HG03571 (cell line): ENCODE measurements around the gene LDLRAD3.

Source experiments
- ATAC-seq: cut with Tn5 transposase; IDR thresholded peaks from one replicate; pipeline ENCODE4 v1.9.1; 2021; ENCODE audit not compliant: unreplicated experiment

LDLRAD3 gene

DNA sequence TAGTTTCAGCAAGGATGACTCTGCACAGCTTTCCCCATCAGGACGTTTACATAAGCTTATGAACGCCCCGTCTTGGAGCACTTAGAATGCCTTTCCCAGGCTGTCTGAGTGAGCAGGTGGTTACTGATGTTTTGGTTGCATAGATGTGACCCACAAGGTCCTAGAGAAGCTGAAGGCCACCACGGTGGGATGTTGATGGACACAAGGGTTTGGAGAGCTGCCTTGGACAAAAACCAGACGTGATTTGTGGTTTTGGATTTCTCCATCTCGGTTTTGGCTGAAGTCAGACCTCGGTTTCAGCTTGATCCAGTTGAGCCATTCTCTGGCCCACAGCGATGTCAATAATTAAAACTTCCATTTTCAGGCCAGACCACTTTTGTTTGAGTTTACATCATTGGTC is 151.9 kb downstream of the LDLRAD3 start:
- ATAC-seq: no peak

GRCh38 chr11:36097219-36097650 is 153.4 kb downstream of the LDLRAD3 start:
- no peak for ATAC-seq

GRCh38 chr11:36098087-36098486 is 154.2 kb downstream of the LDLRAD3 start:
- no peak for ATAC-seq

DNA sequence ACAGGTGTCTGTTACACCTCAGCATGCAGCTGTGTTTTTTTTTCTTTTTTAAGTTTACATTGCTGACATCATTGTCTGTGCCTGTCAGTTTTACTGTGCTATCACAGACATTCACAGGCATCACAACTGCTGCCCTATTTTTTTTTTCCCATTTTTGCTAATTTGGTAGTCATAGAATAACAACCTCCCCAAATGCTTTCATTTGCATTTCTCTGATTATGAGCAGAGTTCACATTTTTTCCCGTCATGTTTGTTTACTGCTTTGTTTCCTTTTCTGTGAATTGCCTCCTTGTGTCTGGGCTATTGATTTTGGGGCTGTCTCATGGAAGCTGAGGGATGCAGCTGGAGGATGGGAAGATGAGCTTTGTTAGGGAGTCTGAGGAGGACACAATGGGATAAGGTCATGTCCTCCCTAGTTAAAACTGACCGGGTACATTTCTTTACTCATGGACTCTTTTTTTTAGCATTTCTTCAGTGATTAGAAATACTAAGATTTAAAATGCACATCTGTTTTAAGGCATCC is 155.1 kb downstream of the LDLRAD3 start:
- ATAC-seq: no peak

DNA sequence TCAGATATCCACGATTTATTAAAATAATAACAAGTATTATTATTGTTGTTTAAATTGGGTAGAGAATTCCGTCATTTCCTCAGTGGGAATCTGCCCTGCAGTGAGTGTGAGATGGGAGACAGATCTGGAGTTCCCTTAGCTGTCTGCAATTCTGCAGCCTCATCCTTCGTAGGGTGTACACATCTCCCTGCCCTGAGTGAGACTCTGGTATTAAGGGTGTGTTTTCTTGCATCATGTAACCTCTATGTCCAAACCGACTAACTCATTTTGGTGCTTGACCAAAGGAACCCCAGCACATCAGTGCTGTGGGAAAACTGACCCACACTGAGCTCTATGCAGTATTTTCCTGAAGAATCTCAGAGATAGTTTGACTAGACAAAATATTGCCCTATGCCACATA is 157.6 kb downstream of the LDLRAD3 start:
- no peak for ATAC-seq

GRCh38 chr11:36102868-36103267 is 159.0 kb downstream of the LDLRAD3 start:
- ATAC-seq: no peak

GRCh38 chr11:36103933-36104530 is 160.2 kb downstream of the LDLRAD3 start:
- ATAC-seq: no peak

DNA sequence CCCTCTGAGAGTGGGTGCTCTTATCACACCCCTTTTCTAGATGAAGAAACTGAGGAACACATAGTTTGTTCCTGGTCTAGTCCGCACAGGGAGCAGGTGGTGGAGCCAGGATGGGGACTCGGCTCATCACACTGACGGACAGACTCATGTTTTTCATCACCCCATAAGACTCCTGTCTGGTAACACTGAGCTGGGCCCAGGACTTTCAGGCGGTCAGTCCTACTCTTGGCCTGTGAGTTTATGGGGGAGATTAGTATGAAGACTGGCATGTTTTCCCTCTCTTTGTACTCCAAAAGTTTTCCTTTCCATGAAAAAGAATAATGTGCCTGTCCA is 160.8 kb downstream of the LDLRAD3 start:
- ATAC-seq: no peak

DNA sequence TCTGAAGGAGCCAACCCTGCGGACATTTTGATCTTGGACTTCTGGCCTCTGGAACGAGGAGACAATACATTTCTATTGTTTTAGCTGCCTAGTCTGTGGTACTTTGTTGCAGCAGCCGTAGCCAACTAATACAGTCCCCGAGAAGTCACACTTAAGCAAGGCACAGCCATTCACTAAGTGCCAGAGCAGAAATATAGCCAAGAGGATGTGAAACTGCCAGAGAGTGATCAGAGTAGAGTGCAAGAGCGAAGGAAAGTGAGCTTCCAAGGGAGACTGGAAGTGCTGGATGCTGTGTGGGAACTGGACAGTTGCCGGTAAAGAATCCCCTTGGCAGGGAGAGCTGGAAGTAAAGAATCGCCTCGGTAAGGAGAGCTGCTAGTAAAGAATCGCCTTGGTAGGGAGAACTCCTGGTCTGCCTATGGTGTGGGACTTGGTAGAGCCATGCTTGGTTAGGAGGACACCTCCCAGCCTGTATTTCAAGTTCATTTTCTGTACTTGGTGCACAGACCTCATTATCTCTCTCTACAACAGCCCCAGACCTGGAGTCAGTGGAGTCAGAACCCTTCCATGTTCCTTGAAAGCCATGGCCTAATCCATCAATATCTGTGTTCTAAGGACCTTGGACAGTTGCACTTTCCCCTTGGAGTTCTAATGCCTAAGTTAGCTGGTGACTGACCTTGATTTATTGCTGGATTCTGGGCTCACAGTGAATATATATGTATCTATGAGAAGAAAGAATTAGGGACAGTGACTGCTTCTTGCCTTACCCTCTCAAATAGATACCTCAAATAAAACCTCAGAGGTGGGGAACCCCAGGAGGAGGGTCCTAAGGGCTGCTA is 162.1 kb downstream of the LDLRAD3 start:
- ATAC-seq: no peak

- no peak for ATAC-seq
Observed at GRCh38 chr11:36107547-36107946, 163.7 kb downstream of the LDLRAD3 start.

GRCh38 chr11:36108881-36109589 is 165.2 kb downstream of the LDLRAD3 start:
- no peak for ATAC-seq

- no peak for ATAC-seq
Observed at GRCh38 chr11:36109590-36109849, 165.7 kb downstream of the LDLRAD3 start.

GRCh38 chr11:36109850-36110606 is 166.2 kb downstream of the LDLRAD3 start:
- ATAC-seq: no peak

GRCh38 chr11:36110668-36111410 is 167.0 kb downstream of the LDLRAD3 start:
- no peak for ATAC-seq

DNA sequence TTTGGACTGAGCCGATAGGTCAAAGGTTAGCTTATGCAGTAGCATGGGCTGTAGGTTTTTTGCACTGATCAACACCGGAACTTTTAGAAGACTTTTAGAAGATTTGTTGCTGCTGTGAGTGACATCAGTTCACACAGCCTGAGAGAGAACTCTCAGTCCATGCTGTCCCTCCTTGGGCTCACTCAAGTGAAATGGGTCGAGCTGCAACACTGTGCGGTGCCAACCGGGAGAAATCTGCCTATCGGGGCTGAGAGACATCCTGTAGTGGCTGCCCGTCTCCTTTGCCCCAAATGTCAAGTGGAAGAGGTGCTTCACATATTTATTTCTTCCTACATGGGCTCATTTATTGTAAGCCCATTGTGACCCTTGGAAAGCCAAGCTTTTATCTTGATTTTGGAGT is 170.2 kb downstream of the LDLRAD3 start:
- no peak for ATAC-seq

DNA sequence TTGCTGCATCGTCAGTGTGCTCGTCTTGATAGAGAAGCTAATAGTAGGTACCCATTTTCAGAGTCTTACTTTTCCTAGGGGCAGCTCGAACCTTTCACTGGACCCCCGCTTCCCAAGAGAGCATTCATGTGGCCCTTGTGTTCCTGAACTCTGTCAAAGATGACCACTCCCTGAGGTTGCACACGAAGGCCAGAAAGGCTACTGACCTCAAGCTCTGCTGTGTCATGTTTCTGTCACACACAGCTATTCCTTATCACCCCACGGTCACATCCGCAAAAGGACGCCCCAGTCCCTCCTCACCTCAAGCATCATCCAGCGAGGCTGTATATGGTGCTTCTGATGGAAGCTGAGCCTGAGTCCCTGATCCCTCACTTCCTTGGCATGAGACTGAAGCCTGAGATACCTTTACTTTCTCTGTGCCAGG is 171.5 kb downstream of the LDLRAD3 start:
- ATAC-seq: no peak

GRCh38 chr11:36116161-36116560 is 172.3 kb downstream of the LDLRAD3 start:
- no peak for ATAC-seq

DNA sequence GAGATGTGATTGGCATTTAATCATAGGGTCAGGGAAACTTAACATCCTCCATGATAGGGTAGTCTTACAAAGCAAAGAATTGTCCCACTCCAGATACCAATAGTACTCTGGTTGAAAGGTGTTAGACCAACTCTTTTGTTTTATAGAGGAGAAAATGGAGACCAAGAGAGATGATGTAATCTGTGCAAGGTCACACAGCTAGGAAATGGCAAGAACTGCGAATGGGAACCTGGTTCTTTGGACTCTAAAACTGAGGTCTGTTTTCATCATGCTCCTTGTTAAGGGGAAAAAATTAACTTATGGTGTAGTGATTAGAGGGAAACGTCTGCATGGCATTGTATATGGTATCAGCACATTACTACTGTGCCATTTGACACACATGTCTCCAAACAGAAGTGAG is 174.2 kb downstream of the LDLRAD3 start:
- no peak for ATAC-seq

DNA sequence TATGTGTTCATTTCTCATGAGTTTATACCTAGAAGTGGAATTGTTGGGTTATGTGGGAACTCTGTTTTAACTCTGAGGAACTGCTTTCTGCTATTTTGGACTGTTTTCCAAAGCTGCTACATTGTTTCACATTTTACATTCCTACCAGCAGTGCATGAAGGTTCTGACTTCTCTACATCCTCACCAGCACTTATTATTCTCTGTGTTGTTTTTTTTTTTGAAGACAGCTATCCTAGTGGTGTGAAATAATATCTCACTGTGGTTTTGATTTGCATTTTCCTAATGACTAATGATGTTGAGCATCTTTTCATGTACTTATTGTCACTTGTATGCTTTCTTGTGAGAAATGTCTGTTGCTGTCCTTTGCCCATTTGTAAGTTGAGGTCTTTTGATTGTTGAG is 175.4 kb downstream of the LDLRAD3 start:
- ATAC-seq: no peak

DNA sequence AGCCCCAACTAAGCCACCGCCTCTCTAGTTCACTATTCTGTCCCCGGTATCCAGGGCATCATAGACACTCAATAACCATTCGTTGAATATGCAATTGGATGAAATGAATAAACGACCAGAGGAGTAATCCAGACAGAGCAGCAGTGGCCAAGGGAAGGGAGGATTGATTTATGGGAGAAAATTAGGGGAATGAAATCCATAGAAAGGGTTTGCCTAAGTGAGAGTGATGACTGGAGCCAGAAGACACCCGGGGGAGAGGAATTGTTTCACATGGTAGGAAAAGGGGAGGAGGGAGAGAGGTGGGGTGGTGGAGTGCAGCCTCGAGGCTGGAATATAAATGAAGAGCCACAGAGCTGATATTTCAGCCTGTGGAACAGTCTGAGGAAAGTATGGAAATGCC is 177.2 kb downstream of the LDLRAD3 start:
- no peak for ATAC-seq

- no peak for ATAC-seq
Observed at GRCh38 chr11:36122671-36123070, 178.8 kb downstream of the LDLRAD3 start.
